NT2/D1 (cell line): ENCODE results near the gene PRDX5.

ENCODE experiments used
- SUZ12 ChIP-seq: IDR thresholded peaks from 2 replicates; pipeline ENCODE4 v1.6.1; 2011; ENCODE audit not compliant: insufficient read length, insufficient read depth; ENCODE audit errors: extremely low read depth
- ZNF274 ChIP-seq: IDR thresholded peaks from 2 replicates; pipeline ENCODE4 v1.6.1; 2011; ENCODE audit warnings: mild to moderate bottlenecking, low read depth, low read length

GRCh38 chr11:64320556-64320955 is 2.6 kb downstream of the PRDX5 start:
- TF ChIP-seq ZNF274 (no peak), SUZ12 (no peak)
